ENCODE results near the gene ARID1B. TPM values are rescaled to one million over a fixed set of nuclear protein-coding genes. Genes with fewer than 3 reads are reported as not detected.

Gene ARID1B
- total and polyA plus RNA-seq, 2 experiments from 2014 or later: 32.9 to 67.0 TPM

DNA sequence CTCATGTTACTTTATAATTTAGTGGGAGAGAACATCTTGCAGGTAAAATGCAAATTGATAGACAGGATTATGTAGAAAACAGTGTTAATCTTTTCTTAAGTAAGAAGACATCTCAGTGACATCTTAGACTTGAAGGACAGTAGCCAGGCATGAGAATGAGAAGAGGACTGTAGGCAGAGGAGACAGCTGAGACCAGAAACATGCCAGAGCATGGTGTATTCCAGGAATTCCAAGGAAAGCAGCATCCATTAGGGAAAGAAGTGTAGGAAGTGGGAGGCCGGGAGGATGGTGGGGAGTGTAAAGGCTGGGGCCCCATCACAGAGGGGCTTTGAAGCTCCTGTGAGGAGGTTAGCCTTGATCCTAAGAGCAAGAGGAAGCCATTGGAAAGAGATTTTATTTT lies 225.6 kb downstream of the ARID1B start:
- peaks cover 31% of the 10 kb centered on the region for H4K20me1 ChIP-seq (ENCODE audit: insufficient read depth, poor library complexity, severe bottlenecking)

GRCh38 chr6:157005940-157006339 lies 228.8 kb downstream of the ARID1B start:
- TF ChIP-seq EZH2 (IDR thresholded peaks at IDR 0.05; ENCODE audit: borderline replicate concordance) (no peak), EZH2phosphoT487 (IDR thresholded peaks at IDR 0.05; ENCODE audit: low read depth, severe bottlenecking, unreplicated experiment) (no peak)
- TF ChIP-seq, protein P1, sequence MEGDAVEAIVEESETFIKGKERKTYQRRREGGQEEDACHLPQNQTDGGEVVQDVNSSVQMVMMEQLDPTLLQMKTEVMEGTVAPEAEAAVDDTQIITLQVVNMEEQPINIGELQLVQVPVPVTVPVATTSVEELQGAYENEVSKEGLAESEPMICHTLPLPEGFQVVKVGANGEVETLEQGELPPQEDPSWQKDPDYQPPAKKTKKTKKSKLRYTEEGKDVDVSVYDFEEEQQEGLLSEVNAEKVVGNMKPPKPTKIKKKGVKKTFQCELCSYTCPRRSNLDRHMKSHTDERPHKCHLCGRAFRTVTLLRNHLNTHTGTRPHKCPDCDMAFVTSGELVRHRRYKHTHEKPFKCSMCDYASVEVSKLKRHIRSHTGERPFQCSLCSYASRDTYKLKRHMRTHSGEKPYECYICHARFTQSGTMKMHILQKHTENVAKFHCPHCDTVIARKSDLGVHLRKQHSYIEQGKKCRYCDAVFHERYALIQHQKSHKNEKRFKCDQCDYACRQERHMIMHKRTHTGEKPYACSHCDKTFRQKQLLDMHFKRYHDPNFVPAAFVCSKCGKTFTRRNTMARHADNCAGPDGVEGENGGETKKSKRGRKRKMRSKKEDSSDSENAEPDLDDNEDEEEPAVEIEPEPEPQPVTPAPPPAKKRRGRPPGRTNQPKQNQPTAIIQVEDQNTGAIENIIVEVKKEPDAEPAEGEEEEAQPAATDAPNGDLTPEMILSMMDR (IDR thresholded peaks at IDR 0.05; ENCODE audit: poor library complexity): no peak
- H3K27ac ChIP-seq: no peak overlapping the region
- no peak overlapping the region for H3K4me2 ChIP-seq
- no peaks in the 10 kb centered on the region for H3K36me3 ChIP-seq (replicated peaks; ENCODE audit: insufficient read depth, low read depth)
- no peaks in the 10 kb centered on the region for H3K27me3 ChIP-seq
- peaks cover 99% of the 10 kb centered on the region for H3K79me2 ChIP-seq
- peaks cover 6% of the 10 kb centered on the region for H3K4me1 ChIP-seq (ENCODE audit: insufficient read depth)
- H3K4me3 ChIP-seq: no peak overlapping the region
- H3K9me2 ChIP-seq (replicated peaks; ENCODE audit: insufficient read depth): no peaks in the 10 kb centered on the region
- H3K9me3 ChIP-seq (ENCODE audit: low read depth): no peaks in the 10 kb centered on the region
- WGBS (ENCODE audit: low lambda C conversion rate, missing lambda C conversion rate): 51% methylated on average over 2 of the region's 2 CpGs
- H4K20me1 ChIP-seq (ENCODE audit: insufficient read depth, poor library complexity, severe bottlenecking): peaks cover 20% of the 10 kb centered on the region
- DNase-seq (ENCODE audit: low spot score): no peak
- H2AFZ ChIP-seq: no peak overlapping the region

More for the DNA sequence above, 225.6 kb downstream of the ARID1B start:
- Histone ChIP-seq H3K27me3 (no peaks in the 10 kb centered on the region), H3K79me2 (peaks cover 99% of the 10 kb centered on the region), H3K27ac (no peak overlapping the region), H3K4me3 (no peak overlapping the region), H3K9me2 (replicated peaks; ENCODE audit: insufficient read depth) (no peaks in the 10 kb centered on the region), H3K36me3 (replicated peaks; ENCODE audit: insufficient read depth, low read depth) (no peaks in the 10 kb centered on the region), H3K9me3 (ENCODE audit: low read depth) (no peaks in the 10 kb centered on the region), H2AFZ (no peak overlapping the region), H3K4me1 (ENCODE audit: insufficient read depth) (peaks cover 6% of the 10 kb centered on the region), H3K4me2 (no peak overlapping the region)
- 82% methylated on average over 1 of the region's 1 CpG for WGBS (ENCODE audit: low lambda C conversion rate, missing lambda C conversion rate)
- no peak for DNase-seq (ENCODE audit: low spot score)
- TF ChIP-seq EZH2 (IDR thresholded peaks at IDR 0.05; ENCODE audit: borderline replicate concordance): no peak
- TF ChIP-seq, protein P1 (IDR thresholded peaks at IDR 0.05; ENCODE audit: poor library complexity): no peak
- TF ChIP-seq EZH2phosphoT487 (IDR thresholded peaks at IDR 0.05; ENCODE audit: low read depth, severe bottlenecking, unreplicated experiment): no peak

DNA sequence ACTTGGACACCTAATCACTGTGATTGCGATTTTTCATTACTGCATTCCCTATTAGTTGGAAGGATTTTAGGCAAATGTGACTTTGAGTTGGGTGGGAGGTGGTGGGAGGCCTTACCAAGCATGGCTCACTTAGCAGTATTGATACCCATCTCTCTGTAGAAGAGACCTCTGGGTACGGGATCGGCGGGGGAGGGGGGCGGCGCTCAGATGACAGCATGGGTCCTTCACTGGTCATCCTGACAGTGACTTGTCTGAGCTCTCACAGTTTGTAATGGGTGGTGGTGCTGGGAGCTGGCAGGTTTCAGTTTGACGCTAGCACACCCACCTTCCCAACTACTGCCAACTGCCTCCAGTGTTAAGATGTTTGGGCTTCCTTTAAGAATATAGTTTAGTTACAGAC lies 231.4 kb downstream of the ARID1B start:
- TF ChIP-seq, protein P1 (IDR thresholded peaks at IDR 0.05; ENCODE audit: poor library complexity): no peak
- TF ChIP-seq EZH2phosphoT487 (IDR thresholded peaks at IDR 0.05; ENCODE audit: low read depth, severe bottlenecking, unreplicated experiment) (no peak), EZH2 (IDR thresholded peaks at IDR 0.05; ENCODE audit: borderline replicate concordance) (no peak)
- Histone ChIP-seq H3K9me3 (ENCODE audit: low read depth) (no peaks in the 10 kb centered on the region), H3K27ac (no peak overlapping the region), H3K9me2 (replicated peaks; ENCODE audit: insufficient read depth) (no peaks in the 10 kb centered on the region), H4K20me1 (ENCODE audit: insufficient read depth, poor library complexity, severe bottlenecking) (peaks cover 26% of the 10 kb centered on the region), H3K4me2 (no peak overlapping the region), H3K36me3 (replicated peaks; ENCODE audit: insufficient read depth, low read depth) (no peaks in the 10 kb centered on the region), H3K27me3 (no peaks in the 10 kb centered on the region), H3K79me2 (peaks cover 99% of the 10 kb centered on the region), H2AFZ (no peak overlapping the region), H3K4me1 (ENCODE audit: insufficient read depth) (peaks cover 6% of the 10 kb centered on the region), H3K4me3 (no peak overlapping the region)
- WGBS (ENCODE audit: low lambda C conversion rate, missing lambda C conversion rate): 88% methylated on average over 7 of the region's 7 CpGs
- DNase-seq (ENCODE audit: low spot score): no peak

DNA sequence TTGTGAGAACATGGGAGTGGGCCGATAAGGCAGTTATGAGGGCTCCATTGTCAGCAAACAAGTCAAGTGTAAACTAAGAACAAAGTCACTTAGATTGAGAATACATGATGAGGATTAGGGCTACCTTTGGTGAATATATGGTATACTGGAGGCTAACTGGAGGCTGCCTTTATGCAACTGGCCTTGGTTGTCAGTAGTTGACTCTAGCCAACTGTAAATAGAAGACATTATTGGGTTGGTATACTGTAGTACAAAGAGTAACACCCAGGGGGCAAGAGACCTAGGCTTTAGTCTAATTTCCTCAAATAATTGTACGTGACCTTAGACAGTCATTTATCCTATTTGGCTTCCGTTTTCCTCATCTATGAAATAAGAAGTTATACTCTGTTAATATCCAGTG lies 235.2 kb downstream of the ARID1B start:
- no peaks in the 10 kb centered on the region for H3K4me1 ChIP-seq (ENCODE audit: insufficient read depth)
- H3K27me3 ChIP-seq: no peaks in the 10 kb centered on the region
- H3K4me3 ChIP-seq: no peak overlapping the region
- H3K79me2 ChIP-seq: peaks cover 100% of the 10 kb centered on the region
- H3K4me2 ChIP-seq: no peak overlapping the region
- H3K9me3 ChIP-seq (ENCODE audit: low read depth): no peaks in the 10 kb centered on the region
- H3K27ac ChIP-seq: no peak overlapping the region
- peaks cover 22% of the 10 kb centered on the region for H4K20me1 ChIP-seq (ENCODE audit: insufficient read depth, poor library complexity, severe bottlenecking)
- no peaks in the 10 kb centered on the region for H3K36me3 ChIP-seq (replicated peaks; ENCODE audit: insufficient read depth, low read depth)
- 98% methylated on average over 3 of the region's 3 CpGs for WGBS (ENCODE audit: low lambda C conversion rate, missing lambda C conversion rate)
- DNase-seq (ENCODE audit: low spot score): no peak
- TF ChIP-seq, protein P1 (IDR thresholded peaks at IDR 0.05; ENCODE audit: poor library complexity): no peak
- no peak for TF ChIP-seq EZH2phosphoT487 (IDR thresholded peaks at IDR 0.05; ENCODE audit: low read depth, severe bottlenecking, unreplicated experiment)
- TF ChIP-seq EZH2 (IDR thresholded peaks at IDR 0.05; ENCODE audit: borderline replicate concordance): no peak
- H2AFZ ChIP-seq: no peak overlapping the region
- H3K9me2 ChIP-seq (replicated peaks; ENCODE audit: insufficient read depth): no peaks in the 10 kb centered on the region
